HEK293T (cell line): ENCODE measurements around the gene PDX1.

ENCODE experiments used
- CTCF ChIA-PET: fragments of 350-600 bp; formaldehyde crosslinking; extraction: SDS; loops from one replicate; lab custom pipeline; 2021; ENCODE audit warnings: antibody characterized with exemption, inconsistent platforms; lab: Yijun Ruan, JAX
- POLR2A ChIA-PET: fragments of 350-600 bp; formaldehyde crosslinking; extraction: SDS; loops from one replicate; lab custom pipeline; 2020; ENCODE audit warnings: antibody characterized with exemption, inconsistent platforms; lab: Yijun Ruan, JAX
- DNase-seq: peaks from one replicate; pipeline ENCODE4 v3.0.0; 2012; ENCODE audit warnings: mixed read lengths; ENCODE audit errors: extremely low spot score
- ARNT ChIP-seq: fragments of 450-650 bp; IDR thresholded peaks from 2 replicates; pipeline ENCODE4 v1.6.1; 2017; ENCODE audit warnings: mild to moderate bottlenecking
- BHLHE40 ChIP-seq: fragments of 450-650 bp; IDR thresholded peaks from 2 replicates; pipeline ENCODE4 v1.6.1; 2016; ENCODE audit warnings: mild to moderate bottlenecking, moderate library complexity, borderline replicate concordance
- CTBP1 ChIP-seq: fragments of 450-650 bp; IDR thresholded peaks from 2 replicates; pipeline ENCODE4 v1.6.1; 2016; ENCODE audit warnings: borderline replicate concordance
- ELF4 ChIP-seq: fragments of 450-650 bp; IDR thresholded peaks from 2 replicates; pipeline ENCODE4 v1.6.1; 2017; ENCODE audit warnings: antibody characterized with exemption
- FOXA1 ChIP-seq: fragments of 450-650 bp; IDR thresholded peaks from 2 replicates; pipeline ENCODE4 v1.6.1; 2016; ENCODE audit warnings: mild to moderate bottlenecking
- FOXK2 ChIP-seq: fragments of 450-650 bp; IDR thresholded peaks from 2 replicates; pipeline ENCODE4 v1.6.1; 2016; ENCODE audit warnings: mild to moderate bottlenecking
- FOXM1 ChIP-seq: fragments of 450-650 bp; IDR thresholded peaks from 2 replicates; pipeline ENCODE4 v1.6.1; 2017; ENCODE audit warnings: mild to moderate bottlenecking, borderline replicate concordance
- HDGF ChIP-seq: fragments of 450-650 bp; IDR thresholded peaks from 2 replicates; pipeline ENCODE4 v1.6.1; 2017; ENCODE audit warnings: antibody characterized with exemption, borderline replicate concordance
- L3MBTL2 ChIP-seq: fragments of 450-650 bp; conservative IDR thresholded peaks from 2 replicates; pipeline ENCODE4 v1.6.1; 2016; ENCODE audit warnings: mild to moderate bottlenecking
- LEF1 ChIP-seq: fragments of 450-650 bp; IDR thresholded peaks from 2 replicates; pipeline ENCODE4 v1.6.1; 2017; ENCODE audit warnings: mild to moderate bottlenecking, borderline replicate concordance
- NFRKB ChIP-seq: fragments of 450-650 bp; IDR thresholded peaks from 2 replicates; pipeline ENCODE4 v1.6.1; 2016; ENCODE audit warnings: mild to moderate bottlenecking, moderate library complexity
- SP1 ChIP-seq: fragments of 450-650 bp; IDR thresholded peaks from 2 replicates; pipeline ENCODE4 v1.6.1; 2017
- SUZ12 ChIP-seq: fragments of 450-650 bp; IDR thresholded peaks from 2 replicates; pipeline ENCODE4 v1.6.1; 2016; ENCODE audit warnings: mild to moderate bottlenecking
- TARDBP ChIP-seq: fragments of 450-650 bp; IDR thresholded peaks from 2 replicates; pipeline ENCODE4 v1.6.1; 2016
- ZNF384 ChIP-seq: fragments of 450-650 bp; IDR thresholded peaks from 2 replicates; pipeline ENCODE4 v1.6.1; 2016
- TF ChIP-seq, protein P1 (sequence below): fragments of 450-650 bp; IDR thresholded peaks from 2 replicates; pipeline ENCODE4 v1.6.1; 2016

PDX1 gene

DNA sequence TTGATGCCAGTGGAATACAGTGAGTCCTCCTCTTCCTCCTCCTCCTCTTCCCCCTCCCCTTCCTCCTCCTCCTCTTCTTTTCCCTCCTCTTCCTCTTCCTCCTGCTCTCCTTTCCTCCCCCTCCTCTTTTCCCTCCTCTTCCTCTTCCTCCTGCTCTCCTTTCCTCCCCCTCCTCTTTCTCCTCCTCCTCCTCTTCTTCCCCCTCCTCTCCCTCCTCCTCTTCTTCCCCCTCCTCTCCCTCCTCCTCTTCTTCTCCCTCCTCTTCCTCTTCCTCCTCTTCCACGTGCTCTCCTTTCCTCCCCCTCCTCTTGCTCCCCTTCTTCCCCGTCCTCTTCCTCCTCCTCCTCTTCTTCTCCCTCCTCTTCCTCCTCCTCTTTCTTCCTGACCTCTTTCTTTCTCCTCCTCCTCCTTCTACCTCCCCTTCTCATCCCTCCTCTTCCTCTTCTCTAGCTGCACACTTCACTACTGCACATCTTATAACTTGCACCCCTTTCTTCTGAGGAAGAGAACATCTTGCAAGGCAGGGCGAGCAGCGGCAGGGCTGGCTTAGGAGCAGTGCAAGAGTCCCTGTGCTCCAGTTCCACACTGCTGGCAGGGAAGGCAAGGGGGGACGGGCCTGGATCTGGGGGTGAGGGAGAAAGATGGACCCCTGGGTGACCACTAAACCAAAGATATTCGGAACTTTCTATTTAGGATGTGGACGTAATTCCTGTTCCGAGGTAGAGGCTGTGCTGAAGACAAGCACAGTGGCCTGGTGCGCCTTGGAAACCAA, 5.6 kb downstream of the PDX1 start:
- CTCF ChIA-PET, result no interaction called here
- POLR2A ChIA-PET, result no interaction called here
- DNase-seq, result no peak

DNA sequence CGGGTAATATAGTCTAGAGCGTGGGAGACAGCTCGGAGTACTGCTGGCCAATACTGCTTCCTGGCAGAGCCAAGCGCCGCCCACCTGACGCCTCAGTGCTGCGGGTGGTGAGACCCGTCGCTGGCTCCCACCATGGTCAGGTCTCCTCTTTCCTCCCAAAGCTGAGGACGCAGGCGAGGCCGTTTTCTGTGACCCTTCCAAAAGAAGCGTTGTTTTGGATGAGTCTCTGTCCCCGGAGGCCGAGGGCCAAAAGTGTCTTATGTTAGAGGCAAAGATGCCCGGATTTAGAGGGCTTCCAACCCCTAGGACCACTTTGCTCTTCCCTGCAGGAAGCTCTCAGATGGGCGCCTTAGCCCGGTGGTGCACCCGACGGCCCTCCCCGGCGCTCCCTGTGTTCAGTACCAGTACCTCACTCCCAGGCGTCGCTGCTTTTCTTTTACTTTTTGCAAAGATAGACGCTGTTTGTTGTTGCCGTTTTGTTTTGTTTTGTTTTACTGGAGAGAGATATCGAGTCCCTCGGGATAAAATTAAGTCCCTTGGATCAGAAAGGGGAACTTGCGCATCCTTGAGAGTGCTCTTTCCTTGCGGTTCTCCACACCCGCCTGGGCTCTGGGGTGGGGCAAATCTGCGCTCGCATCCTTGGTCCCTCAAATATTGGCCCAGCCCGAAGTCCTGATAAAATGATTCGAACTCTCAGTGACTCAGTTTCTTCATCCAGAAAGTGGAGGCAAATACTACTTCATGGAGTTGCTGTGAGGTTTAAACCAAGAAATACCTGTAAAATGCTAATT, 7.0 kb downstream of the PDX1 start:
- ChIA-PET POLR2A (no interaction called here), CTCF (no interaction called here)
- TF ChIP-seq ELF4 (no peak), ZNF384 (no peak), TARDBP (no peak), NFRKB (no peak), FOXK2 (no peak), FOXA1 (no peak), SUZ12 (no peak), CTBP1 (no peak), HDGF (no peak), SP1 (no peak)
- TF ChIP-seq, protein P1, sequence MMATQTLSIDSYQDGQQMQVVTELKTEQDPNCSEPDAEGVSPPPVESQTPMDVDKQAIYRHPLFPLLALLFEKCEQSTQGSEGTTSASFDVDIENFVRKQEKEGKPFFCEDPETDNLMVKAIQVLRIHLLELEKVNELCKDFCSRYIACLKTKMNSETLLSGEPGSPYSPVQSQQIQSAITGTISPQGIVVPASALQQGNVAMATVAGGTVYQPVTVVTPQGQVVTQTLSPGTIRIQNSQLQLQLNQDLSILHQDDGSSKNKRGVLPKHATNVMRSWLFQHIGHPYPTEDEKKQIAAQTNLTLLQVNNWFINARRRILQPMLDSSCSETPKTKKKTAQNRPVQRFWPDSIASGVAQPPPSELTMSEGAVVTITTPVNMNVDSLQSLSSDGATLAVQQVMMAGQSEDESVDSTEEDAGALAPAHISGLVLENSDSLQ, result no peak
- DNase-seq, result no peak

More for the DNA sequence above, 5.6 kb downstream of the PDX1 start:
- TF ChIP-seq SP1 (no peak), SUZ12 (no peak), ZNF384 (no peak), HDGF (no peak)

DNA sequence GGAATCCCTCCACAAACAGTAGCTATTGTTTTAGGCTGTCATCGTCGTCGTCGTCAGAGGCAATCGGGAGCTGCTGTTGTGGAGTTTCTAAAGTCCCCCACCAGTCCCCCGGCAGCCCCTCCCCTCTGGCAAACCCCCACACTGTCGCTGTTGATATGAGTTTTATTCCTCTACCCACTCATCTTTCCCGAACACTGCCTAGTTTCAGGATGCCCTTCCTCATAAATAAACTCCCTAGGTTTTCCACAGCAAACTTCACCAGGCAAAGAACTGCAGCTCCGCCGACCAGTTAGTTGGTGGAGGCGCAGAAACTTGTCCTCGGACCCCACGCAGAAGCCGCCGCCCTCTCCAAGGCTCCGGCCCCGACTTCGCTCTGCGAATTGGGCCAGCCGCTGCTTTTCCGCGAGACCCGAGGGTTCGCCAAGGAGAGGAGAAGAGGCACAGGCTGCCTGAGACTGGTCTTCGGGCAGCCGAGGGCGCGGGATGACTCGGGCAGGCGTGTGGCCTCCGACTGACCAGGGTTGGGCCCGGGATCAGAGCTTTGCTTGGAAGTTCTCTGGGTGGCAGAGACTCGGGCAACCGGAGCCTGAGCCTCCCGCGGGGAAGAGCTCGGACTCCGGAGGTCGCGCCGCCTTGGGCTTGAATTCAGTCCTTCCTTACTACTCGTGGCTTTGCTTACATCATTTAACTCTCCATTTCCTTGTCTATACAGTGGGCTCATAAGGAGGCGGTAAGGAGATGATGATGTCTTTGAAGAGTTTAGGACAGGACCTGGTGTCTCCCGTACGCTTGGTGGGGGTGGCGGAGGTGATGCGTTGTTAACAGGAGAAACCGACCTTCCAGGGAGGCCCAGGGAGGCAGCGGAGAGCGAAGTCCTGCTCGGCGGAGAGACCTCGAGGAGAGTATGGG, 7.9 kb downstream of the PDX1 start:
- no peak for TF ChIP-seq ZNF384
- no peak for TF ChIP-seq FOXK2
- TF ChIP-seq L3MBTL2, result no peak
- TF ChIP-seq, protein P1, result no peak
- no peak for TF ChIP-seq ARNT
- no peak for TF ChIP-seq BHLHE40
- TF ChIP-seq HDGF, result no peak
- no peak for TF ChIP-seq FOXM1
- no peak for TF ChIP-seq TARDBP
- no peak for TF ChIP-seq FOXA1
- no peak for TF ChIP-seq LEF1
- no peak for TF ChIP-seq SUZ12
- no peak for TF ChIP-seq NFRKB
- TF ChIP-seq ELF4, result no peak
- TF ChIP-seq SP1, result no peak
- POLR2A ChIA-PET, result no interaction called here
- DNase-seq, result no peak
- CTCF ChIA-PET, result no interaction called here

DNA sequence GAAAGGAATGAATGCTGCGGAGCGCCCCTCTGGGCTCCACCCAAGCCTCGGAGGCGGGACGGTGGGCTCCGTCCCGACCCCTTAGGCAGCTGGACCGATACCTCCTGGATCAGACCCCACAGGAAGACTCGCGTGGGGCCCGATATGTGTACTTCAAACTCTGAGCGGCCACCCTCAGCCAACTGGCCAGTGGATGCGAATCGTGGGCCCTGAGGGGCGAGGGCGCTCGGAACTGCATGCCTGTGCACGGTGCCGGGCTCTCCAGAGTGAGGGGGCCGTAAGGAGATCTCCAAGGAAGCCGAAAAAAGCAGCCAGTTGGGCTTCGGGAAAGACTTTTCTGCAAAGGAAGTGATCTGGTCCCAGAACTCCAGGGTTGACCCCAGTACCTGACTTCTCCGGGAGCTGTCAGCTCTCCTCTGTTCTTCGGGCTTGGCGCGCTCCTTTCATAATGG, 8.6 kb downstream of the PDX1 start:
- ChIA-PET POLR2A (no interaction called here), CTCF (no interaction called here)
- DNase-seq, result no peak
- TF ChIP-seq FOXM1, result no peak
- TF ChIP-seq SP1, result no peak
- TF ChIP-seq ZNF384, result no peak
- TF ChIP-seq HDGF, result no peak
- TF ChIP-seq NFRKB, result no peak
- no peak for TF ChIP-seq SUZ12
- no peak for TF ChIP-seq ELF4
- TF ChIP-seq, protein P1, result no peak
- TF ChIP-seq FOXK2, result no peak
- TF ChIP-seq TARDBP, result no peak
- no peak for TF ChIP-seq CTBP1
- no peak for TF ChIP-seq ARNT
- no peak for TF ChIP-seq FOXA1

DNA sequence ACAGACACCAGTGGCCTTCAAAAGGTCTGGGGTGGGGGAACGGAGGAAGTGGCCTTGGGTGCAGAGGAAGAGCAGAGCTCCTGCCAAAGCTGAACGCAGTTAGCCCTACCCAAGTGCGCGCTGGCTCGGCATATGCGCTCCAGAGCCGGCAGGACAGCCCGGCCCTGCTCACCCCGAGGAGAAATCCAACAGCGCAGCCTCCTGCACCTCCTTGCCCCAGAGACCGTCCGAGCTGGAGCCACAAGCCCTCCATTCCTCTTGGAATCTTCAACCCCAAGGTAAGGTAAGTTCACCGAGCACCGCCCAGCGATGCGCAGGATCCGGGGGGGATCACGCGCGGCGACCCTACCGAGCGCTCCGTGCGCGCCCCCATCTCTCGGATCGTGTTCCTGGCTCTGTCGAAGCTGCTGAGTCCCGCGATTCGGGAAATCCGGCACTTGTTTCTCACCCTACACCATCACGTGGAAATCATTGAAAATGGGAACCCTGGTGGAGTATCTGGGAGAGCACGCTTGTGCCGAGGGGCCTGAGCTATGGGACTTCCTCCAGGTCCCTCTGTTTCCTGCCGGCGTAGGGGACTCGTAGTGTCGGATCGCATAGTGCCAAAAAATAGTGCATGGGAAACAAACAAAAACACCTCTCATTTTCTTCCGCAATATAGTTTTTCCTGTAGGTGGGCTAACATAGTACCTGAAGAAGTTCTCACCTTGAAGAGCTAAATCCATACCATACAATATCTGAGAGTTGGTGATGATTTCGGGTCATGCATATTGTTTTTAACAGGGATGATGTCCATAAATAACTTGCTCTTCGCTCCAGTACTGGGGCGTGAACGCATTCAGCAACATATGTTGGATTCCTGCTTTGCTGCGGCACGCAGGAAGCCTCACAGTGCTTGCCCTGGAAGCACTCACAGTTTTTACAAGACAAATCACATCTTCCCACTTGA, 9.3 kb downstream of the PDX1 start:
- DNase-seq, result no peak
- ChIA-PET POLR2A (no interaction called here), CTCF (no interaction called here)
- TF ChIP-seq ELF4 (no peak), FOXM1 (no peak), ZNF384 (no peak), NFRKB (no peak), FOXA1 (no peak)
